ENCODE measurements around the gene CACNA2D2. TPM values are rescaled to one million over a fixed set of nuclear protein-coding genes. Genes with fewer than 3 reads are reported as not detected.

Gene CACNA2D2
- polyA plus RNA-seq, 1 donor from 2014 or later, result 0.11 TPM

- H3K4me1 Mint-ChIP-seq, result peaks cover 11 to 17% (median 15%) of the 10 kb centered on the region in 3 donors
- H3K36me3 Mint-ChIP-seq, result no peaks in the 10 kb centered on the region
- peak overlapping the region; percentile 36 to 70 (median 58) for H3K4me3 Mint-ChIP-seq
- H3K9me3 Mint-ChIP-seq, result no peaks in the 10 kb centered on the region
- no peaks in the 10 kb centered on the region for H3K27me3 Mint-ChIP-seq
- peak overlapping the region in 1 of 3 donors; percentile 79 for H3K27ac Mint-ChIP-seq
Observed at GRCh38 chr3:50345008-50345407, 158.4 kb downstream of the CACNA2D2 start.

GRCh38 chr3:50342813-50343633 lies 160.4 kb downstream of the CACNA2D2 start:
- peak overlapping the region in 1 of 3 donors; percentile 90 for H3K27ac Mint-ChIP-seq
- peak overlapping the region in 3 of 4 donors; percentile 23 to 88 (median 60) for H3K4me3 Mint-ChIP-seq
- peaks cover 20 to 26% (median 23%) of the 10 kb centered on the region in 3 donors for H3K4me1 Mint-ChIP-seq
- no peaks in the 10 kb centered on the region for H3K36me3 Mint-ChIP-seq
- H3K27me3 Mint-ChIP-seq, result no peaks in the 10 kb centered on the region
- H3K9me3 Mint-ChIP-seq, result no peaks in the 10 kb centered on the region

- Mint-ChIP-seq H3K27me3 (no peaks in the 10 kb centered on the region), H3K4me3 (peak overlapping the region in 3 of 4 donors; percentile 41 to 95 (median 88)), H3K4me1 (peaks cover 17 to 24% (median 23%) of the 10 kb centered on the region in 3 donors), H3K36me3 (no peaks in the 10 kb centered on the region), H3K27ac (peak overlapping the region; percentile 18 to 90 (median 66)), H3K9me3 (no peaks in the 10 kb centered on the region)
Observed at GRCh38 chr3:50341996-50342650, 161.3 kb downstream of the CACNA2D2 start.

DNA sequence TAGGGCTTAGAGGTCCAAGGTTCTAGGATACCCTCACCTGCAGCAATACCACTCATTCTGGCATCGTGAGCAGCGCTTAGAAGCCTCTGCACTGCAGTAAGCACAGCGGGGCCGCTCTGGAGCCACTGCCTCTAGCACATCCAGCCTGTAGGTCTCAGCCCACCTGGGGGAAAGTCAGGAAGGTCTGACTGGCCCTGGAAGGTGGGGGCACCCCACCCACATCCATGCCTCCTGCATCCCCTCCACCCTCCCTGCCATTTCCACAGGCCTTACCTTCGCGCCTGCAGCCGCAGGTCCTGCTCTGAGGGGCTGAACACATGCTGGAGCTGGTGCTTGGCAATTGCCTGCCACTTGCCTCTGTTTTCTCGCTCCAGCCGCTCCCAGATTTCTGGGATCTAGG lies 161.9 kb downstream of the CACNA2D2 start:
- Mint-ChIP-seq H3K4me1 (peaks cover 19 to 26% (median 25%) of the 10 kb centered on the region in 3 donors), H3K27ac (peak overlapping the region; percentile 66 to 90 (median 86)), H3K4me3 (peak overlapping the region; percentile 88 to 96 (median 92)), H3K27me3 (no peaks in the 10 kb centered on the region), H3K36me3 (no peaks in the 10 kb centered on the region), H3K9me3 (no peaks in the 10 kb centered on the region)

DNA sequence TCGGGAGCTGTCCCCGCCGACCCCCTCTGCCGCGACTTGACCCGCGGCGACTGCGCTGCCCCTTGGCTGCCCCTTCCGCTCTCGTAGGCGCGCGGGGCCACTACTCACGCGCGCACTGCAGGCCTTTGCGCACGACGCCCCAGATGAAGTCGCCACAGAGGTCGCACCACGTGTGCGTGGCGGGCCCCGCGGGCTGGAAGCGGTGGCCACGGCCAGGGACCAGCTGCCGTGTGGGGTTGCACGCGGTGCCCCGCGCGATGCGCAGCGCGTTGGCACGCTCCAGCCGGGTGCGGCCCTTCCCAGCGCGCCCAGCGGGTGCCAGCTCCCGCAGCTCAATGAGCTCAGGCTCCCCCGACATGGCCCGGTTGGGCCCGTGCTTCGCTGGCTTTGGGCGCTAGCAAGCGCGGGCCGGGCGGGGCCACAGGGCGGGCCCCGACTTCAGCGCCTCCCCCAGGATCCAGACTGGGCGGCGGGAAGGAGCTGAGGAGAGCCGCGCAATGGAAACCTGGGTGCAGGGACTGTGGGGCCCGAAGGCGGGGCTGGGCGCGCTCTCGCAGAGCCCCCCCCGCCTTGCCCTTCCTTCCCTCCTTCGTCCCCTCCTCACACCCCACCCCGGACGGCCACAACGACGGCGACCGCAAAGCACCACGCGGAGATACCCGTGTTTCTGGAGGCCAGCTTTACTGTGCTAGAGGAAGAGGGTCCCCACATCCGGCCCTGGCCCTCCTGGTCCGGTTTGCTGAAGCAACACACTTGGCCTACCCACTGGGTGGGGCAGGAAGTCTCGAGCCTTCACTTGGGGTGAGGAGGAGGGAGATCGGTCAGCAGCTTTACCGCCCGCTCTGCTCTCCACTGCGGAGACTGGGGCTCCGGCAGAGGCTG lies 162.7 kb downstream of the CACNA2D2 start, which contains the start of gene RASSF1:
Gene RASSF1 (minus strand): TSS at position 389 of the 882 bp plus-strand sequence. CDS start 31 bp downstream, at position 358.
- no peaks in the 10 kb centered on the region for H3K9me3 Mint-ChIP-seq
- H3K4me3 Mint-ChIP-seq, result peak within 1 kb of the TSS; percentile 88 to 99 (median 92)
- peaks cover 16 to 30% (median 29%) of the 10 kb centered on the region in 3 donors for H3K4me1 Mint-ChIP-seq
- peak within 1 kb of the TSS; percentile 88 to 98 (median 91) for H3K27ac Mint-ChIP-seq
- H3K36me3 Mint-ChIP-seq, result no peaks in the 10 kb centered on the region
- no peaks in the 10 kb centered on the region for H3K27me3 Mint-ChIP-seq

DNA sequence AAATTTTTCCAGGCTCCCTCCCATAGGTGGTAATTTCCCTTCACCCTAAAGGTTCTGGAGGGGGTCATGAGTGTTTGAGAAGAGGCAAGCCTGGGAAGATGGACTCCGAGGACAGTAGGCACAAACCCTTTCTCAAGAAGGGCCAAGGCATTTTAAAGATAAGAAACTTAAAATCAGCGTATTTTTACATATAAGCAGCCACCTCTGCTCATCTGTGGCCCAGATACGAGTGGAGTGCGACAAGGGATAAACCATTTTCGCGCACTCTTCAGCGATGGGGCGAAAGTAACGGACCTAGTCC lies 163.3 kb downstream of the CACNA2D2 start:
- H3K9me3 Mint-ChIP-seq, result no peaks in the 10 kb centered on the region
- peaks cover 15 to 34% (median 29%) of the 10 kb centered on the region in 3 donors for H3K4me1 Mint-ChIP-seq
- no peaks in the 10 kb centered on the region for H3K36me3 Mint-ChIP-seq
- H3K4me3 Mint-ChIP-seq, result peak overlapping the region; percentile 88 to 99 (median 92)
- peak overlapping the region; percentile 88 to 98 (median 91) for H3K27ac Mint-ChIP-seq
- no peaks in the 10 kb centered on the region for H3K27me3 Mint-ChIP-seq

- Mint-ChIP-seq H3K9me3 (no peaks in the 10 kb centered on the region), H3K27ac (peak overlapping the region; percentile 88 to 98 (median 91)), H3K4me1 (peaks cover 15 to 35% (median 29%) of the 10 kb centered on the region in 3 donors), H3K4me3 (peak overlapping the region; percentile 88 to 99 (median 92)), H3K36me3 (no peaks in the 10 kb centered on the region), H3K27me3 (no peaks in the 10 kb centered on the region)
Observed at GRCh38 chr3:50339485-50340146, 163.8 kb downstream of the CACNA2D2 start.

GRCh38 chr3:50338965-50339364 lies 164.5 kb downstream of the CACNA2D2 start:
- H3K9me3 Mint-ChIP-seq, result no peaks in the 10 kb centered on the region
- H3K27ac Mint-ChIP-seq, result peak overlapping the region; percentile 91 to 98 (median 97)
- no peaks in the 10 kb centered on the region for H3K27me3 Mint-ChIP-seq
- H3K4me3 Mint-ChIP-seq, result peak overlapping the region; percentile 88 to 99 (median 92)
- H3K4me1 Mint-ChIP-seq, result peaks cover 15 to 36% (median 28%) of the 10 kb centered on the region in 3 donors
- H3K36me3 Mint-ChIP-seq, result peaks cover 2% of the 10 kb centered on the region

GRCh38 chr3:50337175-50337861 lies 166.1 kb downstream of the CACNA2D2 start:
- peak overlapping the region; percentile 88 to 99 (median 92) for H3K4me3 Mint-ChIP-seq
- H3K27ac Mint-ChIP-seq, result peak overlapping the region; percentile 91 to 98 (median 97)
- peaks cover 20 to 38% (median 28%) of the 10 kb centered on the region in 3 donors for H3K4me1 Mint-ChIP-seq
- H3K9me3 Mint-ChIP-seq, result no peaks in the 10 kb centered on the region
- H3K36me3 Mint-ChIP-seq, result peaks cover 2% of the 10 kb centered on the region
- H3K27me3 Mint-ChIP-seq, result no peaks in the 10 kb centered on the region

DNA sequence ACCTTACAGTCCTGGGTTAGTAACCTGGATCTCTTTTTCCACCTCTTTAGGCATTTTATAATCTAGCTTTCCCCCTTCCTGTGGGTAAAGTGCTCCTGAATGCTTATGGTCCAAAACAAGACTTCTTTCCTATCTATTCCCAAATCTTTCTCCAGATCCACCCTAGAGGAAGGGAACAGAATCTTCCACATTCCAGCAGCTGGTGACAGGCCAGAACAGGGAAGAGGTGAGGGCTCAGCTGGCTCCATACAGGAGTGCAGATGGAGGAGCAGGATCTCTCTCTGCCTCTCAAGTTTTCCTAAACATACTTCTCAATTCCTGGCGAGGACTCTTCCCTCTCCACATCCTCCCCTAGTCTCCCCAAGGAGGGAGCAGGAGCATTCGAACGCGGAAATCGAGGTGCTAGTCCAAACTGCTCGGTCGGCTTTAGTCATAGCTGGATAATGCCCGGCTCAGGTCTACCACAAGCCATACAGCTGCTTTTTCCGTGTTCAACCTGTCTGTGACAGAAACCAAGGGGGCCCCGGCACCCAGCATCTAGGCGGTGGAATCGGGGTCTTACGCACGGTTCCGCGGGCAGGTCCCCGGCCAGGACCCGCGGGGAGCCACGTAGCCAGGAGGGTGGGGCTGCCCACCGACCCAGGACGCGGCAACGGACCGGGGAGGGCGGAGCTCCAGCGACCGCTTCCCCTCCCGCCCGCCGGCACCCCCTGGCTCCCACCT lies 166.8 kb downstream of the CACNA2D2 start:
- peaks cover 20 to 38% (median 28%) of the 10 kb centered on the region in 3 donors for H3K4me1 Mint-ChIP-seq
- peak overlapping the region; percentile 91 to 98 (median 97) for H3K27ac Mint-ChIP-seq
- H3K4me3 Mint-ChIP-seq, result peak overlapping the region; percentile 88 to 99 (median 94)
- H3K36me3 Mint-ChIP-seq, result peaks cover 2% of the 10 kb centered on the region
- H3K9me3 Mint-ChIP-seq, result no peaks in the 10 kb centered on the region
- no peaks in the 10 kb centered on the region for H3K27me3 Mint-ChIP-seq

DNA sequence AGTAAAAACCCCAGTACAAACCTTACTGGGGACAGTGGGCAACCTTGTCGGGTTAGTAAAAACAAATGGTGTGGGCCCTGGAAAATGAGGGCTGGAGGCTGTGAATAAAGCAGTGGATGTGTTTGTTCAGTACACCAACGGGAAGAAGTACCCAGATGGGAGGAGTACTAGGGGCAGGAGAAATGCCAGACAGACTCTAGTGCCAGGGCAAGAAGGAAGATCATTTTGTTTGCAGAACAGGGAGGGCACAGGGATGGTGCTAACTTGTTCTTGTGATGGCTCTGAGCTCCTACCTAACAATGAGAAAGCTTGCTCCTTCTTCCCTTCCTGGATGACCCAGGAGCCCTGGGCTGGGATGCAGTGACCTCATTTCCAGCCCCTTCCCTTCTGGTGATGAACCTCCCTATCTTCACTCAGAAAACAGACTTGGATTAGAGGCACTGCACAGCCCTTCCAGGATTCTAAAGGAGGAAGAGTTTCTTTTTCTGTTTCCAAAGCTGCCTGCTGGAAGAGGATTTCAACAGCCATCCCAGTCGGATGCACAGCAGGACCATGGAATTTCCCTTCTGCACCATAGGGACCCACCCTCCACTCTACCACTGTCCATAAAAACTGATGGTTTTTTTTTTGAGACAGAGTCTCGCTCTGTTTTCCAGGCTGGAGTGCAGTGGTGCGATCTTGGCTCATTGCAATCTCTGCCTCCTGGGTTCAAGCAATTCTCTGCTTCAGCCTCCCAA lies 168.9 kb downstream of the CACNA2D2 start:
- Mint-ChIP-seq H3K4me3 (peak overlapping the region in 1 of 4 donors; percentile 73), H3K9me3 (no peaks in the 10 kb centered on the region), H3K27me3 (no peaks in the 10 kb centered on the region), H3K36me3 (peaks cover 2% of the 10 kb centered on the region), H3K27ac (peak overlapping the region; percentile 63 to 77 (median 65)), H3K4me1 (peaks cover 14 to 36% (median 21%) of the 10 kb centered on the region in 3 donors)

DNA sequence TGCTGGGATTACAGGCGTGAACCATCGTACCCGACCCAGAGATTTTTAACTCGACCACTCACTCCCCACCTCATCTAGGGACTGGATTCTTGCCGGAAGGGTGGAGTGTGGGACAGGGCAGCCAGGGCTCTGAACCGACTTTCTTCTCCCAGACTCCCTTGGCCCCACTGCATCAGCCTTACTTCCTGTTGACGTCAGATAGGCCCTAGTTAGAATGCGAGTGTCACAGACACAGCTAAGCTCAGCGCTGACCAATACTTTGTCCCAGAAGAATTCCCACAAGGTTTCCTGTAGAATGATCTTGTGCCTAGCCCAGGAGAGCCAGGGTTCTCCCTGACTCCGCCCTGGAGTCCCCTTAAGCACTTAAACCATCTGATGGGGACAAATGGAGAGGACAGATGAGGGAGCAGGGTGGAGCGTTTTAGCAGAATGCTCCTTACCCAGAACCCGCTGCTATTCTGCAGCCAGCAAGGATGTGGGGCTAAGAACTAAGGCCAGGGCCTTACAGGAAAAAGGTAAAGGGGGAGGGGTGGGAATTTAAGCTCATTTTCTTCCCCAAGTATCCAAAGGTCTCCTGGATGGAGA lies 169.6 kb downstream of the CACNA2D2 start:
- Mint-ChIP-seq H3K36me3 (peaks cover 2% of the 10 kb centered on the region), H3K27ac (peak overlapping the region; percentile 16 to 77 (median 65)), H3K4me1 (peaks cover 10 to 33% (median 17%) of the 10 kb centered on the region in 3 donors), H3K4me3 (peak overlapping the region in 2 of 4 donors; percentile 50 to 73), H3K27me3 (no peaks in the 10 kb centered on the region), H3K9me3 (no peaks in the 10 kb centered on the region)
